GM23248 (cell line): Measurements from ENCODE around the gene GADD45B.

Experiments
- EZH2 ChIP-seq: fragments of 200-600 bp; sonication (generic); IDR thresholded peaks from 2 replicates; pipeline ENCODE4 v1.6.1; 2018; ENCODE audit warnings: antibody characterized with exemption, mild to moderate bottlenecking; ENCODE audit not compliant: insufficient read depth, poor library complexity, severe bottlenecking
- EZH2phosphoT487 ChIP-seq: fragments of 200-600 bp; sonication (generic); IDR thresholded peaks from 2 replicates; pipeline ENCODE4 v1.6.1; 2018; ENCODE audit warnings: antibody characterized with exemption, moderate library complexity, mild to moderate bottlenecking, low read depth; ENCODE audit not compliant: insufficient read depth

- TF ChIP-seq EZH2 (no peak), EZH2phosphoT487 (no peak)
Observed at GRCh38 chr19:2492870-2493269, 16.9 kb downstream of the GADD45B start.
